HEK293T (cell line): ENCODE data around the gene ATP6V1G3.
"Not testable (repeated sequence)": the region's sequence is repeated elsewhere in the genome, so short reads cannot be mapped to it uniquely, and the experiment has no call there.

Experiments
- CTCF ChIA-PET: fragments of 350-600 bp; formaldehyde crosslinking; extraction: SDS; loops from one replicate; lab custom pipeline; 2021; ENCODE audit warnings: antibody characterized with exemption, inconsistent platforms; lab: Yijun Ruan, JAX
- POLR2A ChIA-PET: fragments of 350-600 bp; formaldehyde crosslinking; extraction: SDS; loops from one replicate; lab custom pipeline; 2020; ENCODE audit warnings: antibody characterized with exemption, inconsistent platforms; lab: Yijun Ruan, JAX
- DNase-seq: peaks from one replicate; pipeline ENCODE4 v3.0.0; 2012; ENCODE audit warnings: mixed read lengths; ENCODE audit errors: extremely low spot score
- ARNT ChIP-seq: fragments of 450-650 bp; IDR thresholded peaks from 2 replicates; pipeline ENCODE4 v1.6.1; 2017; ENCODE audit warnings: mild to moderate bottlenecking
- BHLHE40 ChIP-seq: fragments of 450-650 bp; IDR thresholded peaks from 2 replicates; pipeline ENCODE4 v1.6.1; 2016; ENCODE audit warnings: mild to moderate bottlenecking, moderate library complexity, borderline replicate concordance
- CTBP1 ChIP-seq: fragments of 450-650 bp; IDR thresholded peaks from 2 replicates; pipeline ENCODE4 v1.6.1; 2016; ENCODE audit warnings: borderline replicate concordance
- ELF4 ChIP-seq: fragments of 450-650 bp; IDR thresholded peaks from 2 replicates; pipeline ENCODE4 v1.6.1; 2017; ENCODE audit warnings: antibody characterized with exemption
- FOXA1 ChIP-seq: fragments of 450-650 bp; IDR thresholded peaks from 2 replicates; pipeline ENCODE4 v1.6.1; 2016; ENCODE audit warnings: mild to moderate bottlenecking
- FOXK2 ChIP-seq: fragments of 450-650 bp; IDR thresholded peaks from 2 replicates; pipeline ENCODE4 v1.6.1; 2016; ENCODE audit warnings: mild to moderate bottlenecking
- FOXM1 ChIP-seq: fragments of 450-650 bp; IDR thresholded peaks from 2 replicates; pipeline ENCODE4 v1.6.1; 2017; ENCODE audit warnings: mild to moderate bottlenecking, borderline replicate concordance
- HDGF ChIP-seq: fragments of 450-650 bp; IDR thresholded peaks from 2 replicates; pipeline ENCODE4 v1.6.1; 2017; ENCODE audit warnings: antibody characterized with exemption, borderline replicate concordance
- L3MBTL2 ChIP-seq: fragments of 450-650 bp; conservative IDR thresholded peaks from 2 replicates; pipeline ENCODE4 v1.6.1; 2016; ENCODE audit warnings: mild to moderate bottlenecking
- LEF1 ChIP-seq: fragments of 450-650 bp; IDR thresholded peaks from 2 replicates; pipeline ENCODE4 v1.6.1; 2017; ENCODE audit warnings: mild to moderate bottlenecking, borderline replicate concordance
- NFRKB ChIP-seq: fragments of 450-650 bp; IDR thresholded peaks from 2 replicates; pipeline ENCODE4 v1.6.1; 2016; ENCODE audit warnings: mild to moderate bottlenecking, moderate library complexity
- SP1 ChIP-seq: fragments of 450-650 bp; IDR thresholded peaks from 2 replicates; pipeline ENCODE4 v1.6.1; 2017
- SUZ12 ChIP-seq: fragments of 450-650 bp; IDR thresholded peaks from 2 replicates; pipeline ENCODE4 v1.6.1; 2016; ENCODE audit warnings: mild to moderate bottlenecking
- TARDBP ChIP-seq: fragments of 450-650 bp; IDR thresholded peaks from 2 replicates; pipeline ENCODE4 v1.6.1; 2016
- ZNF384 ChIP-seq: fragments of 450-650 bp; IDR thresholded peaks from 2 replicates; pipeline ENCODE4 v1.6.1; 2016
- TF ChIP-seq, protein P1 (sequence below): fragments of 450-650 bp; IDR thresholded peaks from 2 replicates; pipeline ENCODE4 v1.6.1; 2016

The ATP6V1G3 gene, protein sequence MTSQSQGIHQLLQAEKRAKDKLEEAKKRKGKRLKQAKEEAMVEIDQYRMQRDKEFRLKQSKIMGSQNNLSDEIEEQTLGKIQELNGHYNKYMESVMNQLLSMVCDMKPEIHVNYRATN

DNA sequence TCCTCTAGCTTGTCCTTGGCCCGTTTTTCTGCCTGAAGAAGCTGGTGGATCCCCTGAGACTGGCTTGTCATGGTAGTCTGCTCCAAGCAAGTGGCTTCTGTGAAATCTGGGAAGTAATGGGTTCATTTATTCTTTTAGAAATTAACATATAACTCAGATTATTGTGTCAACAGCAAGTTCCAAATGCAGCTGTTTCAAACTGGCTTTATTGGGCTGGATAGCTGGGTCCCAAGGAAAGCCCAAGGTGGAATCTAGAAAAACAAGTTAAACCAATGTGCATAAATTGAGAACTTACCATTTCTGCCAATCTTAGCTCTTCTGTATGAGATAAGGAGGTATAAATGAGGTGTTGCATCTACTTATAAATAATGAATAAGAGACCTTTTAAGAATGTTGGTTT lies at the start of gene ATP6V1G3:
Gene ATP6V1G3, minus strand, starts transcription at position 101 of the 400 bp plus-strand sequence. Its CDS starts 30 bp downstream, at position 71.
- CTCF ChIA-PET: no interaction called here
- no peak for DNase-seq
- TF ChIP-seq HDGF (no peak), LEF1 (no peak), CTBP1 (no peak)
- TF ChIP-seq, protein P1, sequence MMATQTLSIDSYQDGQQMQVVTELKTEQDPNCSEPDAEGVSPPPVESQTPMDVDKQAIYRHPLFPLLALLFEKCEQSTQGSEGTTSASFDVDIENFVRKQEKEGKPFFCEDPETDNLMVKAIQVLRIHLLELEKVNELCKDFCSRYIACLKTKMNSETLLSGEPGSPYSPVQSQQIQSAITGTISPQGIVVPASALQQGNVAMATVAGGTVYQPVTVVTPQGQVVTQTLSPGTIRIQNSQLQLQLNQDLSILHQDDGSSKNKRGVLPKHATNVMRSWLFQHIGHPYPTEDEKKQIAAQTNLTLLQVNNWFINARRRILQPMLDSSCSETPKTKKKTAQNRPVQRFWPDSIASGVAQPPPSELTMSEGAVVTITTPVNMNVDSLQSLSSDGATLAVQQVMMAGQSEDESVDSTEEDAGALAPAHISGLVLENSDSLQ: no peak
- POLR2A ChIA-PET: no interaction called here

GRCh38 chr1:198588845-198589244 lies 48.4 kb upstream of the ATP6V1G3 start:
- CTCF ChIA-PET: no interaction called here
- TF ChIP-seq L3MBTL2: no peak
- no peak for TF ChIP-seq HDGF
- TF ChIP-seq ELF4: no peak
- TF ChIP-seq TARDBP: no peak
- no peak for TF ChIP-seq ZNF384
- POLR2A ChIA-PET: no interaction called here
- no peak for DNase-seq

DNA sequence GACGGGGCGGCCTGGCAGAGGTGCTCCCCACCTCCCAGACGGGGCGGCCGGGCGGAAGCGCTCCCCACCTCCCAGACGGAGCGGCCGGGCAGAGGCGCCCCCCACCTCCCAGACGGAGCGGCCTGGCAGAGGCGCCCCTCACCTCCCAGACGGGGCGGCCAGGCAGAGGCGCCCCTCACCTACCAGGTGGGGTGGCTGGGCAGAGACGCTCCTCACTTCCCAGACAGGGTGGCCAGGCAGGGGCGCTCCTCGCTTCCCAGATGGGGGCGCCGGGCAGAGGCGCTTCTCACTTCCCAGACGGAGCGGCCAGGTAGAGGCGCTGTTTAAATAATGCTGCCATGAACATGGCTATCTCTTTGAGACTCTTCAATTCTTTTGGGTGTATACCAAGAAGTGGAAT lies 43.7 kb upstream of the ATP6V1G3 start:
- TF ChIP-seq ARNT: no peak
- no peak for TF ChIP-seq TARDBP
- no peak for TF ChIP-seq ZNF384
- no peak for TF ChIP-seq FOXA1
- no peak for TF ChIP-seq CTBP1
- TF ChIP-seq L3MBTL2: no peak
- TF ChIP-seq ELF4: no peak
- no peak for TF ChIP-seq BHLHE40
- TF ChIP-seq FOXK2: no peak
- DNase-seq: no peak
- CTCF ChIA-PET: no interaction called here
- POLR2A ChIA-PET: no interaction called here

DNA sequence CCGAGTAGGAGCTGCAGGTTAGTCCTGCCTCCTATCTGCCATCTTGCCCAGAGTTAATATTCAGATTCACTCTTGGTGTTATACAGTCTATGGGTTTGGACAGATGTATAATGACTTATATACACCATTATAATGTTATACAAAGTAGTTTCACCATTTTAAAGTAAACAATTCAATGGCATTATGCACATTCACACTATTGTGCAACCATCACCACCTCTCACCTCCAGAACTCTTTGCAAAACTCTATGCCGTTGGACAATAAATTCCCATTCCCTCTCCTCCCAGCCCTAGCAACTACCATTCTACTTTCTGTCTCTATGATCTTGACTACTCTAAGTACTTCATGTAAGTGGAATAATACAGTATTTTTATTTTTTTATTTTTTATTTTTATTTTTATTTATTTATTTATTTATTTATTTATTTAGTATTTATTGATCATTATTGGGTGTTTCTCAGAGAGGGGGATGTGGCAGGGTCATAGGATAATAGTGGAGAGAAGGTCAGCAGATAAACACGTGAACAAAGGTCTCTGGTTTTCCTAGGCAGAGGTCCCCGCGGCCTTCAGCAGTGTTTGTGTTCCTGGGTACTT lies 42.8 kb upstream of the ATP6V1G3 start:
- DNase-seq, POLR2A ChIA-PET: not testable (repeated sequence)
- CTCF ChIA-PET: interaction anchor here (0.6 kb wide), 1 partner anchor 22 kb away, joined by 3 read pairs; no protein-coding TSS in a partner anchor

- TF ChIP-seq SP1: no peak
- TF ChIP-seq ELF4: no peak
- no peak for TF ChIP-seq FOXM1
- TF ChIP-seq FOXK2: no peak
- no peak for TF ChIP-seq HDGF
- TF ChIP-seq, protein P1: no peak
- no peak for TF ChIP-seq ARNT
- TF ChIP-seq FOXA1: no peak
- TF ChIP-seq LEF1: no peak
- TF ChIP-seq SUZ12: no peak
- no peak for TF ChIP-seq BHLHE40
- no peak for DNase-seq
- ChIA-PET CTCF (no interaction called here), POLR2A (no interaction called here)
These were observed 37.0 kb upstream of the ATP6V1G3 start for GRCh38 chr1:198577444-198577843.

DNA sequence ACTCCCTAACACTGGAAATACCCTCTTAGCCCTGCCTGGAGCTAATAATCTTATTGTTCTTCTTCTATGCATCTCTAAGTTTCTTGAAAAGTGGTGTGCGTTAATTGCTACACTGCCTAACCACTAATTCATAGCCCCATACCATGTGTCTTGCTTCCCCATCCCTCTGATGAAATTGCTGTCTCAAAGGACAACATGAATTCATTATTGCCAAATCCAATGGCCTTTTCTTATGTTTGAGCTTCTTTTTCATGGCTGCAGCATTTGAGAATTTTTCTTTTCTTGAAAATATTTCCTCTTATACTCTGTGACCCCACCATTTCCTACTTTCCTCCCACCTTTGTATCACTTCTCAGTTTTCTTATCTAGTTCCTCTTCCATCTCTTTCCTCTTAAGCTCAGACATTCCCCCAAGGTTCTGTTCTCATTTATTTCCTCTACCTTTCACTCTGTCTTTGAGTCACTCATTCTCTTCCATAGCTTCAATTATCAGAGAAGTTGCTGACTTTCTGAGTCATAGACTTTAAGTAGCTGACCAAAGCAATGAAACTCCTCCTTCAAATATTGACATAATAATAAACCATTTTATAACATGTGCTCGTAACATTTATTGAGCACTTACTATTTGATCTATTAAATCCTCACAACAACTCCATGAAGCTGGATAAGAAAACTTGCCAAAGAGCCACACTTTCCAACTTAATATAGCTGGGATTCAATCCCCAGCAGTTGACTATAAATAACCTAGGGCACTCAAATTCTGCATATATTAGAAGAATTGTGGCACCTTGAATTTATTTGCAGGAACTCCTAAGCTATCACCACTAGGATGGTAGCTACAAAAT lies 35.5 kb upstream of the ATP6V1G3 start:
- no peak for DNase-seq
- ChIA-PET CTCF (no interaction called here), POLR2A (no interaction called here)
- TF ChIP-seq TARDBP (no peak), ARNT (no peak), BHLHE40 (no peak), HDGF (no peak), ZNF384 (no peak), CTBP1 (no peak), ELF4 (no peak), L3MBTL2 (no peak), SP1 (no peak), NFRKB (no peak), LEF1 (no peak), FOXA1 (no peak), FOXM1 (no peak), FOXK2 (no peak), SUZ12 (no peak)
- TF ChIP-seq, protein P1: no peak

DNA sequence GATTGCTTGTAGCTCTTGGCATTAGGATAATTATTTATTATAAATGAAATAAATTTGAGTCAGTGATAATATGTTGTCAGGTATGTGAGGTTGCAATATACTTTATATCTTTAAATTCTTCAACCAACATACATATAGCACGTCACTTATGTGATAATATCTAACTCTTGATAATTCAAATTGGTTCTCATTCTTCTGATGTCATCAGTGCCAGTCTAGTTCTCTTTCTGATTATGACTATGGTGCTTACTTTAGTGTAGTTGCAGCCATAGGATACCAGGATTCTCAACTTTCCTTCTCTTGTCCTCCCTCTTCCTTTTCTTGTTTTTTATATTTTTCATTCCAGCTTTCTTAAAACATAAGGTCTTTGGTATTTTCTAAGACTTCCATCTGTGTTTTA lies 34.8 kb upstream of the ATP6V1G3 start:
- DNase-seq: no peak
- no peak for TF ChIP-seq CTBP1
- no peak for TF ChIP-seq ELF4
- no peak for TF ChIP-seq SP1
- no peak for TF ChIP-seq LEF1
- TF ChIP-seq, protein P1: no peak
- no peak for TF ChIP-seq FOXM1
- no peak for TF ChIP-seq ZNF384
- TF ChIP-seq BHLHE40: no peak
- no peak for TF ChIP-seq SUZ12
- POLR2A ChIA-PET: no interaction called here
- CTCF ChIA-PET: no interaction called here
